Ovary (tissue), 9 donors: Measurements from ENCODE around the gene MARS1. TPM values are rescaled to one million over a fixed set of nuclear protein-coding genes. Genes with fewer than 3 reads are reported as not detected.

Experiments
- DNase-seq, 5 donors: peaks; one replicate each; pipeline ENCODE4 v3.0.0-alpha.2; 2019 to 2020
- H3K27ac ChIP-seq, 2 donors: fragments of 200-600 bp; one replicate each; pipeline versions ENCODE4 v1.5.1 to v1.8.0; 2019 to 2022
- H3K27me3 ChIP-seq: fragments of 200-600 bp; one replicate; pipeline ENCODE4 v1.8.0; 2022
- H3K36me3 ChIP-seq: fragments of 200-600 bp; sonication (generic); one replicate; pipeline ENCODE4 v1.5.1; 2019
- H3K4me1 ChIP-seq: one replicate; pipeline ENCODE4 v1.8.1; 2013; ENCODE audit warnings: mild to moderate bottlenecking, moderate library complexity; ENCODE audit not compliant: insufficient read depth
- H3K4me3 ChIP-seq: fragments of 200-600 bp; sonication (generic); one replicate; pipeline ENCODE4 v1.5.1; 2017
- H3K9me3 ChIP-seq, 2 donors: fragments of 200-600 bp in 1 of 2; sonication (generic) in 1 of 2; one replicate each; pipeline versions ENCODE4 v1.5.1 to v1.8.1; 2013 to 2019; ENCODE audit warnings: mild to moderate bottlenecking in 1 of 2, moderate library complexity in 1 of 2
- EP300 ChIP-seq: sonication (generic); formaldehyde crosslinking; IDR thresholded peaks from one replicate; pipeline ENCODE4 v1.6.1; 2017; ENCODE audit warnings: antibody characterized with exemption
- POLR2A ChIP-seq: fragments of 450-650 bp; IDR thresholded peaks from one replicate; pipeline ENCODE4 v1.6.1; 2017; ENCODE audit warnings: antibody characterized with exemption, mild to moderate bottlenecking, moderate library complexity
- WGBS, 3 donors: extraction: QIAGEN DNeasy Blood & Tissue Kit in 1 of 3; methylation state at CpG; one replicate each; pipeline versions ENCODE4 v1.1.5 to v1.1.7; 2013 to 2017; 5-methylcytosine and 5-hydroxymethylcytosine counted together
- intact Hi-C, 4 donors: fragments of 100-400 bp; cut with DNase I; formaldehyde crosslinking; loops; one replicate each; pipeline versions ENCODE4 v1.11.0 to v1.15.1; 2022 to 2023
- microRNA counts: library from miRNA; unstranded; fragments of <30 nt; microRNA quantifications from one replicate; lab custom pipeline; 2016
- microRNA-seq, 3 donors: library from miRNA; unstranded; fragments of <30 nt; microRNA quantifications; one replicate each; pipeline versions ENCODE4 to v1.2.0, GENCODE V29; 2019 to 2020
- polyA plus RNA-seq, 2 donors: library from polyadenylated mRNA; stranded (reverse); fragments of 200-250 nt in 1 of 2; fragments of 350-450 nt in 1 of 2; fragmentation: Illumina TruSeq in 1 of 2; extraction: RNeasy Lipid Tissue Mini Kit (QIAGEN cat#74804) in 1 of 2; gene quantifications; one replicate each; pipeline ENCODE4 v1.2.3, GENCODE V29; 2013 to 2014
- small RNA-seq: library from RNA; depleted of rRNA; stranded (forward); fragments of <200 nt; gene quantifications from one replicate; pipeline ENCODE3, GENCODE V24; 2016
- total RNA-seq, 7 donors: library from RNA; depleted of rRNA in 2 of 7; stranded (reverse); fragments of >200 nt in 2 of 7; fragmentation: NEBNext Ultra II Directional in 3 of 7; extraction: Animal tissue kit (Norgen Biotek cat#: 25700) in 3 of 7; gene quantifications; one replicate each; pipeline versions ENCODE4 v1.1.0 to v1.2.4, GENCODE V29; 2016 to 2023
- TF ChIP-seq, protein P1 (sequence below), 3 donors: fragments of 450-650 bp in 2 of 3; fragments of 200-600 bp in 1 of 3; IDR thresholded peaks; one replicate each; pipeline versions ENCODE4 v1.5.1 to v1.8.0; 2016 to 2022; ENCODE audit warnings: antibody characterized with exemption in 3 of 3, mild to moderate bottlenecking in 1 of 3
- donor health status: DM: no; HTN: no; CAD: no; lungs with moderate emphysema.
- donor health status: DM: no; HTN: no; CAD: no.
- donor health status: Bipolar disorder and iron deficiency.
- donor health status: DM: yes; HTN: yes; CAD: no.
- donor health status: DM: no; HTN: no; CAD: no.
- donor health status: DM: yes; HTN: yes; CAD: no.

MARS1 gene
- total and polyA plus RNA-seq, 9 donors, result 21.1 to 479 (median 66.4) TPM

DNA sequence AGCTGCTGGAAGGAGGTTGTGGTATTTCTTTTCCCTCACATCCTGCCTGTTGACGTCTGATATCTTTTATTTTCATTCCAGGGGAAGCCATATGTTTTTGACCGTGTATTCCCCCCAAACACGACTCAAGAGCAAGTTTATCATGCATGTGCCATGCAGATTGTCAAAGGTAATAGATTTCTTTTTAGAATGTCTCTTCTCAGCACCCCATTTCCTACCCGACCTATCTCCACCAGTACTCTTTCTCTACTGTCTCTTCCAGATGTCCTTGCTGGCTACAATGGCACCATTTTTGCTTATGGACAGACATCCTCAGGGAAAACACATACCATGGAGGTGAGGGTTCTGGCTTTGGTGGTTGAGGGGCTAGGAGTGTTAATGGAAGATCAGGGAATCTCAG is 75.5 kb downstream of the MARS1 start:
- H3K9me3 ChIP-seq, result no peaks in the 10 kb centered on the region
- H3K27me3 ChIP-seq, result no peaks in the 10 kb centered on the region
- no peaks in the 10 kb centered on the region for H3K36me3 ChIP-seq
- H3K4me3 ChIP-seq, result no peak overlapping the region
- no peak overlapping the region for H3K27ac ChIP-seq
- intact Hi-C loops, result no loop called here
- WGBS, 3 donors, result 21 to 41% (median 26%) methylated on average over 4 of the region's 4 CpGs
- no peaks in the 10 kb centered on the region for H3K4me1 ChIP-seq
- TF ChIP-seq, protein P1, sequence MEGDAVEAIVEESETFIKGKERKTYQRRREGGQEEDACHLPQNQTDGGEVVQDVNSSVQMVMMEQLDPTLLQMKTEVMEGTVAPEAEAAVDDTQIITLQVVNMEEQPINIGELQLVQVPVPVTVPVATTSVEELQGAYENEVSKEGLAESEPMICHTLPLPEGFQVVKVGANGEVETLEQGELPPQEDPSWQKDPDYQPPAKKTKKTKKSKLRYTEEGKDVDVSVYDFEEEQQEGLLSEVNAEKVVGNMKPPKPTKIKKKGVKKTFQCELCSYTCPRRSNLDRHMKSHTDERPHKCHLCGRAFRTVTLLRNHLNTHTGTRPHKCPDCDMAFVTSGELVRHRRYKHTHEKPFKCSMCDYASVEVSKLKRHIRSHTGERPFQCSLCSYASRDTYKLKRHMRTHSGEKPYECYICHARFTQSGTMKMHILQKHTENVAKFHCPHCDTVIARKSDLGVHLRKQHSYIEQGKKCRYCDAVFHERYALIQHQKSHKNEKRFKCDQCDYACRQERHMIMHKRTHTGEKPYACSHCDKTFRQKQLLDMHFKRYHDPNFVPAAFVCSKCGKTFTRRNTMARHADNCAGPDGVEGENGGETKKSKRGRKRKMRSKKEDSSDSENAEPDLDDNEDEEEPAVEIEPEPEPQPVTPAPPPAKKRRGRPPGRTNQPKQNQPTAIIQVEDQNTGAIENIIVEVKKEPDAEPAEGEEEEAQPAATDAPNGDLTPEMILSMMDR (IDR thresholded peaks at IDR 0.05), result no peak
- TF ChIP-seq POLR2A, result no peak
- TF ChIP-seq EP300, result no peak
- DNase-seq, result no peak

DNA sequence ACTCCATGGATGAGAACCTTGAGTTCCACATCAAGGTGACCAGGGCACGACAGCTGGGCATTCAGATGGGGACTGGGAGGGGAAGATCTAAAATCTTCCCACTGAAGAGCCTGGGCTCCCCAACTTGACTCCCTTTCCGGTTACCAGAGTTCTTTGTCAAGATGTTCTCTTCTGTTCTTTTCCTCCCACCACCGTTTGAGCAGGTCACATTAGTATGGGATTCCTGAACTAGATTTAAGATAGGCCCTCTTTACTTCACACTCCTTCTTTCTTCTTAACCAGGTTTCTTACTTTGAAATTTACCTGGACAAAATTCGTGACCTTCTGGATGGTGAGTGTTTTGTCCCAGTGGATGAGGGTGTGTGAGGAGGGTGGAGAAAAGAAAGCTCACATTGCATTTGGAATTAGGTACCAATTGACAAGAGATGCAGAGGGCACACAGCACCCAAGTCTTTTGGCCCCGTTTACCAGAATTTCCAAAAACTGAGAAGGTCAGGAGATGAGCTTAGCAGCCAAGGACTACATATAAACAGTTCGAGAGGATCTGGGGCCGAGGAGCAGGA is 76.4 kb downstream of the MARS1 start:
- TF ChIP-seq EP300 (no peak), POLR2A (no peak)
- intact Hi-C loops, result no loop called here
- Histone ChIP-seq H3K4me1 (no peaks in the 10 kb centered on the region), H3K27me3 (no peaks in the 10 kb centered on the region), H3K9me3 (no peaks in the 10 kb centered on the region), H3K27ac (no peak overlapping the region), H3K36me3 (no peaks in the 10 kb centered on the region), H3K4me3 (no peak overlapping the region)
- WGBS, 3 donors, result 81 to 85% (median 83%) methylated on average over 7 of the region's 7 CpGs
- no peak for DNase-seq

MicroRNAs within 50 kb of the gene (microRNA counts, 767-probe panel; counts per million panel counts)
- 530 counts per million, percentile 78 among the panel's probes with 10 or more counts for microRNA hsa-miR-616-3p (lab: Ali Mortazavi, UCI)

Small RNA genes lying within 50 kb of the gene (microRNA-seq; reads per million reads assigned to microRNA genes)
- gene MIR616 (0 to 0.95 (median 0.36) reads per million in 3 donors), gene MIR6758 (0 reads per million in 3 donors)

Small RNA genes lying within 50 kb of the gene (small RNA-seq; reads per million reads assigned to genes)
- not detected for gene MIR616

Other genes with a start within 250 kb of the MARS1 start
- 1 to 10 TPM in 6 of 7 donors, under 1 TPM in 1; 0.66 to 2.3 (median 1.8) TPM for gene STAC3, start 236.9 kb upstream of the MARS1 start, total RNA-seq
- gene STAC3, start 236.9 kb upstream of the MARS1 start, polyA plus RNA-seq, result 1 to 10 TPM in 1 of 2 donors, under 1 TPM in 1; 0.77 to 2.9 TPM
- 10 to 100 TPM; 24.3 to 81.4 (median 65.6) TPM for gene R3HDM2, start 57.0 kb upstream of the MARS1 start, total RNA-seq
- 10 to 100 TPM; 33.5 to 66.9 TPM for gene R3HDM2, start 57.0 kb upstream of the MARS1 start, polyA plus RNA-seq
- gene INHBC, start 53.3 kb upstream of the MARS1 start, total RNA-seq, result under 1 TPM in 2 of 7 donors, not detected in 5; 0.12 to 0.27 TPM
- under 1 TPM; 0.07 to 0.12 TPM for gene INHBC, start 53.3 kb upstream of the MARS1 start, polyA plus RNA-seq
- not detected for gene INHBE, start 32.8 kb upstream of the MARS1 start, total RNA-seq
- gene INHBE, start 32.8 kb upstream of the MARS1 start, polyA plus RNA-seq, result not detected
- gene GLI1, start 28.3 kb upstream of the MARS1 start, total RNA-seq, result 1 to 10 TPM in 2 of 7 donors, under 1 TPM in 4, not detected in 1; 0.48 to 4.1 (median 0.74) TPM
- gene GLI1, start 28.3 kb upstream of the MARS1 start, polyA plus RNA-seq, result 1 to 10 TPM; 2.2 to 4.1 TPM
- gene ARHGAP9, start 8.2 kb upstream of the MARS1 start, total RNA-seq, result 1 to 10 TPM; 2.7 to 8.0 (median 4.2) TPM
- gene ARHGAP9, start 8.2 kb upstream of the MARS1 start, polyA plus RNA-seq, result 1 to 10 TPM; 2.6 to 9.5 TPM
- gene DDIT3, start 32.4 kb downstream of the MARS1 start, total RNA-seq, result 10 to 100 TPM; 22.1 to 84.9 (median 29.2) TPM
- 10 to 100 TPM; 34.9 to 62.1 TPM for gene DDIT3, start 32.4 kb downstream of the MARS1 start, polyA plus RNA-seq
- gene MBD6, start 34.8 kb downstream of the MARS1 start, total RNA-seq, result 100 to 1,000 TPM in 2 of 7 donors, 10 to 100 TPM in 5; 25.2 to 122 (median 79.7) TPM
- gene MBD6, start 34.8 kb downstream of the MARS1 start, polyA plus RNA-seq, result 10 to 100 TPM; 18.1 to 35.0 TPM
- 100 to 1,000 TPM in 1 of 7 donors, 10 to 100 TPM in 6; 70.7 to 100 (median 97.4) TPM for gene DCTN2, start 59.1 kb downstream of the MARS1 start, total RNA-seq
- 100 to 1,000 TPM; 128 to 226 TPM for gene DCTN2, start 59.1 kb downstream of the MARS1 start, polyA plus RNA-seq
- under 1 TPM in 6 of 7 donors, not detected in 1; 0.08 to 0.48 (median 0.30) TPM for gene KIF5A, start 62.0 kb downstream of the MARS1 start, total RNA-seq
- under 1 TPM; 0.15 to 0.48 TPM for gene KIF5A, start 62.0 kb downstream of the MARS1 start, polyA plus RNA-seq
- 10 to 100 TPM; 16.9 to 30.4 (median 21.2) TPM for gene PIP4K2C, start 103.1 kb downstream of the MARS1 start, total RNA-seq
- gene PIP4K2C, start 103.1 kb downstream of the MARS1 start, polyA plus RNA-seq, result 10 to 100 TPM; 13.1 to 42.0 TPM
- gene DTX3, start 116.8 kb downstream of the MARS1 start, total RNA-seq, result 10 to 100 TPM; 50.0 to 75.2 (median 57.8) TPM
- 10 to 100 TPM; 37.9 to 56.2 TPM for gene DTX3, start 116.8 kb downstream of the MARS1 start, polyA plus RNA-seq
- gene ARHGEF25, start 123.4 kb downstream of the MARS1 start, total RNA-seq, result 10 to 100 TPM; 22.1 to 48.4 (median 37.1) TPM
- gene ARHGEF25, start 123.4 kb downstream of the MARS1 start, polyA plus RNA-seq, result 10 to 100 TPM; 47.4 to 48.8 TPM
- gene B4GALNT1, start 145.1 kb downstream of the MARS1 start, total RNA-seq, result 1 to 10 TPM in 1 of 7 donors, under 1 TPM in 6; 0.28 to 1.5 (median 0.56) TPM
- gene B4GALNT1, start 145.1 kb downstream of the MARS1 start, polyA plus RNA-seq, result 1 to 10 TPM in 1 of 2 donors, under 1 TPM in 1; 0.22 to 1.3 TPM
- gene OS9, start 206.1 kb downstream of the MARS1 start, total RNA-seq, result 100 to 1,000 TPM; 128 to 227 (median 200) TPM
- gene OS9, start 206.1 kb downstream of the MARS1 start, polyA plus RNA-seq, result 100 to 1,000 TPM; 197 to 387 TPM